HuH-7.5 (cell line): ENCODE results near the gene ARID3B.

Experiments
- DNase-seq: peaks from one replicate; pipeline ENCODE4 v3.0.0; 2011; ENCODE audit warnings: low spot score

The ARID3B gene

GRCh38 chr15:74642734-74643664 lies 102.0 kb downstream of the ARID3B start:
- DNase-seq, result no peak

- no peak for DNase-seq
These were observed 102.7 kb downstream of the ARID3B start for GRCh38 chr15:74643665-74644204.

GRCh38 chr15:74646480-74646879 lies 105.5 kb downstream of the ARID3B start:
- no peak for DNase-seq
